DND-41 (cell line): ENCODE measurements around the gene CFAP251.

Source experiments
- ATAC-seq: fragments of 200-7000 bp; cut with Tn5 transposase; 3 replicates; pipeline ENCODE4 v1.9.1; 2021; ENCODE audit warnings: low read depth; ENCODE audit not compliant: insufficient read depth
- DNase-seq: peaks from one replicate; pipeline ENCODE4 v3.0.0-alpha.2; 2020
- H2AFZ ChIP-seq: 2 replicates; pipeline ENCODE4 v1.6.0; 2012; ENCODE audit warnings: low read depth, low read length
- H3K27ac ChIP-seq: 2 replicates; pipeline ENCODE4 v1.5.1; 2012; ENCODE audit warnings: low read length, inconsistent platforms
- H3K27me3 ChIP-seq: fragments of 200-600 bp; sonication (generic); 2 replicates; pipeline ENCODE4 v1.6.0; 2012; ENCODE audit warnings: low read length, mild to moderate bottlenecking, inconsistent platforms; ENCODE audit not compliant: insufficient read depth, poor library complexity
- H3K36me3 ChIP-seq: 2 replicates; pipeline ENCODE4 v1.5.1; 2012; ENCODE audit warnings: low read length, inconsistent platforms; ENCODE audit not compliant: insufficient read depth
- H3K4me1 ChIP-seq: 2 replicates; pipeline ENCODE4 v1.5.1; 2012; ENCODE audit warnings: mild to moderate bottlenecking, low read length; ENCODE audit not compliant: insufficient read depth
- H3K4me2 ChIP-seq: 2 replicates; pipeline ENCODE4 v1.6.0; 2012; ENCODE audit warnings: mild to moderate bottlenecking, moderate library complexity, low read length, inconsistent platforms; ENCODE audit not compliant: insufficient read depth
- H3K4me3 ChIP-seq, 2 experiments: fragments of 200-600 bp in 1 of 2; shearing (Covaris generic) in 1 of 2; 2 replicates each; pipeline ENCODE4 v1.5.1; 2012 to 2016; ENCODE audit warnings: inconsistent platforms in 2 of 2, low read length in 2 of 2, mild to moderate bottlenecking in 2 of 2, low read depth in 1 of 2, moderate library complexity in 1 of 2
- H3K79me2 ChIP-seq: 2 replicates; pipeline ENCODE4 v1.6.0; 2012; ENCODE audit warnings: low read length, inconsistent platforms; ENCODE audit not compliant: insufficient read depth
- H3K9ac ChIP-seq: 2 replicates; pipeline ENCODE4 v1.6.0; 2012; ENCODE audit warnings: low read depth, mild to moderate bottlenecking, inconsistent platforms, low read length, moderate library complexity
- H3K9me3 ChIP-seq: 2 replicates; pipeline ENCODE4 v1.5.1; 2012; ENCODE audit warnings: low read length, moderate library complexity, mild to moderate bottlenecking, inconsistent platforms; ENCODE audit not compliant: insufficient read depth, severe bottlenecking
- H4K20me1 ChIP-seq: 2 replicates; pipeline ENCODE4 v1.6.0; 2012; ENCODE audit warnings: low read length; ENCODE audit not compliant: insufficient read depth
- EZH2 ChIP-seq: IDR thresholded peaks from 3 replicates; pipeline ENCODE4 v1.6.1; 2012; ENCODE audit warnings: borderline replicate concordance, low read depth, mild to moderate bottlenecking, moderate library complexity, low read length, inconsistent platforms; ENCODE audit not compliant: severe bottlenecking
- TF ChIP-seq, protein P1 (sequence below): IDR thresholded peaks from 2 replicates; pipeline ENCODE4 v1.5.1; 2012; ENCODE audit warnings: borderline replicate concordance, low read length, moderate library complexity, mild to moderate bottlenecking; ENCODE audit not compliant: poor library complexity, severe bottlenecking; ENCODE audit errors: extremely low read depth

Gene CFAP251

GRCh38 chr12:121969726-121970125, 51.3 kb downstream of the CFAP251 start:
- Histone ChIP-seq H3K27ac (no peak overlapping the region), H3K4me3 (no peak overlapping the region), H2AFZ (no peak overlapping the region), H3K4me2 (no peak overlapping the region), H3K79me2 (no peaks in the 10 kb centered on the region), H3K4me1 (no peaks in the 10 kb centered on the region), H3K9ac (no peak overlapping the region), H4K20me1 (no peaks in the 10 kb centered on the region), H3K9me3 (peaks cover 8% of the 10 kb centered on the region), H3K27me3 (no peaks in the 10 kb centered on the region), H3K36me3 (no peaks in the 10 kb centered on the region)
- DNase-seq (no peak), ATAC-seq (no peak)
- TF ChIP-seq, protein P1, sequence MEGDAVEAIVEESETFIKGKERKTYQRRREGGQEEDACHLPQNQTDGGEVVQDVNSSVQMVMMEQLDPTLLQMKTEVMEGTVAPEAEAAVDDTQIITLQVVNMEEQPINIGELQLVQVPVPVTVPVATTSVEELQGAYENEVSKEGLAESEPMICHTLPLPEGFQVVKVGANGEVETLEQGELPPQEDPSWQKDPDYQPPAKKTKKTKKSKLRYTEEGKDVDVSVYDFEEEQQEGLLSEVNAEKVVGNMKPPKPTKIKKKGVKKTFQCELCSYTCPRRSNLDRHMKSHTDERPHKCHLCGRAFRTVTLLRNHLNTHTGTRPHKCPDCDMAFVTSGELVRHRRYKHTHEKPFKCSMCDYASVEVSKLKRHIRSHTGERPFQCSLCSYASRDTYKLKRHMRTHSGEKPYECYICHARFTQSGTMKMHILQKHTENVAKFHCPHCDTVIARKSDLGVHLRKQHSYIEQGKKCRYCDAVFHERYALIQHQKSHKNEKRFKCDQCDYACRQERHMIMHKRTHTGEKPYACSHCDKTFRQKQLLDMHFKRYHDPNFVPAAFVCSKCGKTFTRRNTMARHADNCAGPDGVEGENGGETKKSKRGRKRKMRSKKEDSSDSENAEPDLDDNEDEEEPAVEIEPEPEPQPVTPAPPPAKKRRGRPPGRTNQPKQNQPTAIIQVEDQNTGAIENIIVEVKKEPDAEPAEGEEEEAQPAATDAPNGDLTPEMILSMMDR = no peak
- no peak for TF ChIP-seq EZH2

DNA sequence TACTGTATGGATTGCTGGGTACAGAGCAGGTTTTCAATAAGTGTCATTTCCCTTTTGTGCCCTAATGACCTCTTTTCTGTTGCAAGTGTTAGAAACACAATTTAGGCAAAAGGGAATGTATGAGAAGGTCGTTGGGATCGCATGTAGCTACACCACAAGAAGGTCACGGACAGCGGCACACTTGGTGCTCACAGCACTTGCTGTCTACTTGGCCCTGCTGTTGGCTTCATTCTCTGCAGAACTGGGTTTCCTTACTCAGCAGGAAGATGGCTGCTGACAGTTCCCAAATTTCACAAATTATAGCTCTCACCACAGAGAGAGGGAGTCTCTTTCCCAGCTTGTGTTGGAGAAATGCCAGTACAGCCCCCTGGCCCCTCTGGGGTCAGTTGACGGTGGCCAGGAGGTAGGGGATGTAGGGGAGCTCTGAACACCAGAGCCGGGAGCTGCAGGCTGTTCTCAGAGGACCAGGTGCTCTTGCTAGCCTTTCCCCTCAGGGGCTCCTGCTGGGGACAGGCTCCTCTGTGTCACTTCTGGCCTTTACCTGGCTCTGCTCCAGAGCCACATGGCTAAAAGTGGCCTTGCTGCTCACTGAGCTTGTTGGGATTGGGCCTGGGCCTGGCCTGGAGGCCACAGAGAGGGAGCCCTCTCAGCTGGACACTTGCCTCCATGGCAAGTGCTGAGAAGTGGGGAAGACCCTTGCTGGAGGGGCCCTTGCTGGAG, 52.3 kb downstream of the CFAP251 start:
- Histone ChIP-seq H2AFZ (no peak overlapping the region), H3K27me3 (no peaks in the 10 kb centered on the region), H3K79me2 (no peaks in the 10 kb centered on the region), H3K4me1 (no peaks in the 10 kb centered on the region), H3K4me3 (no peak overlapping the region), H3K36me3 (no peaks in the 10 kb centered on the region), H4K20me1 (no peaks in the 10 kb centered on the region), H3K4me2 (no peak overlapping the region), H3K27ac (no peak overlapping the region), H3K9ac (no peak overlapping the region), H3K9me3 (peaks cover 8% of the 10 kb centered on the region)
- DNase-seq = no peak
- no peak for ATAC-seq
- TF ChIP-seq EZH2 = no peak
- TF ChIP-seq, protein P1 = no peak

DNA sequence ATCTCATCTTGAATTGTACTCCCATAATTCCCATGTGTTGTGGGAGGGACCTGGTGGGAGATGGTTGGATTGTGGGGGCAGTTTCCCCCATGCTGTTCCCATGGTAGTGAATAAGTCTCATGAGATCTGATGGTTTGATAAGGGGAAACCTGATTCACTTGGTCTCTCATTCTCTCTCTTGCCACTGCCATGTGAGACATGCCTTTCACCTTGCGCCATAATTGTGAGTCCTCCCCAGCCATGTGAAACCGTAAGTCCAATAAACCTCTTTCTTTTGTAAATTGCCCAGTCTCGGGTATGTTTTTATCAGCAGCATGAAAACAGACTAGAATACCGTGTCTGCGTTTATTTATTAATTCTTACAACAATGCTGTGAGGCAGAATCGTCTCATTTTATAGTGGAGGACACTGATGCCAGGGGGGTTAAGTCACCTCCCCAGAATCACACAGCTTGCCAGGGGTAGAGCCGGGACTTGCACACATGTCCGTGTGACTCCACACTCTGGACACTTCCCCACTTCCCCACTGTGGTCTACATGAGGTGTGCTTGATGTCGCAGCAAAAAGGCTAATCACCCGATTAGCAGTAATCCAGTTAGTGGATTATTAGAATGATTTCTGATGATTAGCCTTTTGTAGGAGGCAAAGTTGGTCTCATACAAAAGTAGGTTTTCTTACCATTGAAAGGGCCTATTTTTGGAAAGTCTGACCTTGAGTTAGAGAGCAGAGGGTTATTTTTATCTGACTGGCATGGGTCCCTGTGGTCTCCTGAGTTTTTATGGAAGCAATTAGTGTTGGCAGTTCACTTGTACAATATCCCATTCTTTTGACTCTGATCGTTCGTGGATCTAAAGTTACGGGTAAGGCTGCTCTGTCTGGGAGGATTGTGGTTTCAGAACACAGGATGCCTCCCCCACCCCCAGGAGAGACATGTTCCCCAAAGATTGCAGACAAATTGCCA, 55.9 kb downstream of the CFAP251 start:
- Histone ChIP-seq H3K4me1 (no peaks in the 10 kb centered on the region), H3K4me3 (no peak overlapping the region), H3K4me2 (no peak overlapping the region), H3K9ac (no peak overlapping the region), H3K36me3 (no peaks in the 10 kb centered on the region), H4K20me1 (no peaks in the 10 kb centered on the region), H3K27me3 (no peaks in the 10 kb centered on the region), H3K79me2 (no peaks in the 10 kb centered on the region), H2AFZ (no peak overlapping the region), H3K9me3 (peaks cover 8% of the 10 kb centered on the region), H3K27ac (no peak overlapping the region)
- TF ChIP-seq, protein P1 = no peak
- TF ChIP-seq EZH2 = no peak
- ATAC-seq (no peak), DNase-seq (no peak)
